NCI-H526 treated with DMSO at 0.1 percent for 48 hours (cell line): ENCODE measurements around the gene EID1.
A peak's percentile ranks its signal among the peaks of the same experiment; 100 is the strongest.
"Not testable (repeated sequence)": the region's sequence is repeated elsewhere in the genome, so short reads cannot be mapped to it uniquely, and the experiment has no call there.

Source experiments
- DNase-seq: peaks from one replicate; lab custom pipeline; 2025; lab: John Stamatoyannopoulos, UW

The EID1 gene

GRCh38 chr15:48869966-48870365 lies 8.0 kb upstream of the EID1 start:
- DNase-seq, result no peak

- DNase-seq, result no peak
Measured at GRCh38 chr15:48871542-48871941, 6.4 kb upstream of the EID1 start.

- no peak for DNase-seq
Measured at GRCh38 chr15:48872632-48873031, 5.3 kb upstream of the EID1 start.

DNA sequence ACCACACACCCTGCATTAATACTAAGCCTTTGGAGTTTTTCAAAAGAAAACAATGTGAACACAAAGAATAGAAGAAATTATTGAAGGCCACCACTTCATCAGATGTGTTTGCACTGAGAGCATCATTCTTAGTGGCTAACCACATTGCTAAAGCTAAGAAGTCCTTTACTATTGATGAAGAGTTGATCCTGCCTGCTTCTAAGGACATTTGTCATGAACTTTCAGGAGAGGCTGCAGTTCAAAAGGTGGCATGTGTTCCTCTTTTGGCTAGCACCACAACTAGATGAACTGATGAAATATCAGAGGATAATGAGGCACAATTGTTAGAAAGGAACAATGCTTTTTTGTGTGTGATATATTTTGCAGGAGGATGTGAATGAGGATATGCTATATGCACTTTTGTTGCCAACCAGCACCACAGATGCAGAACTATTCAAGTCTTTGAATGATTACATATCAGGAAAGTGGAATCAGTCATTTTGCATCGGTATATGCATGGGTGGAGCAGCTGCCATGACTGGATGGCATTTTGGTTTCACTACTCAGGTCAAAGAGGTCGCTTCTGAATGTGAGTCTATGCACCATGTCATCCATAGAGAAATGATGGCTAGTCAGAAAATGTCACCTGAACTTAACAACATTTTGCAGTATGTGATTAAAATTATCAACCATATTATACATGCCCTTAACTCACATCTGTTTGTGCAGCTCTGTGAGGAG lies 2.5 kb upstream of the EID1 start:
- no peak for DNase-seq

DNA sequence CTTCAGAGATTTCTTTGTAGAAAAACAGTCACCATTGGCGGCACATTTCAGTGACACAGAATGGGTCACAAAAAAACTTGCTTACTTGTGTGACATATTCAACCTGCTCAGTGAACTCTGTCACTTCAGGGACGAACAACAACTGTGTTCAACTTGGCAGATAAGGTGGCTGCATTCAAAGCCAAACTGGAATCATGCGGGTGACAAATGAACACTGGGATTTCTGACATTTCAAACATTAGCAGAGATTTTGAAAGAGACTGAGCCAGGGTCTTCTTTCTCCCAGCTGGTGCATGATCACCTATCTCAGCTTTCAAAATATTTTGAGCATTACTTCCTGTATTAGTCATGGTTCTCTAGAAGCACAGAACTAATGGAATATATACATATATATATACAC lies 1.9 kb upstream of the EID1 start:
- DNase-seq, result no peak

DNA sequence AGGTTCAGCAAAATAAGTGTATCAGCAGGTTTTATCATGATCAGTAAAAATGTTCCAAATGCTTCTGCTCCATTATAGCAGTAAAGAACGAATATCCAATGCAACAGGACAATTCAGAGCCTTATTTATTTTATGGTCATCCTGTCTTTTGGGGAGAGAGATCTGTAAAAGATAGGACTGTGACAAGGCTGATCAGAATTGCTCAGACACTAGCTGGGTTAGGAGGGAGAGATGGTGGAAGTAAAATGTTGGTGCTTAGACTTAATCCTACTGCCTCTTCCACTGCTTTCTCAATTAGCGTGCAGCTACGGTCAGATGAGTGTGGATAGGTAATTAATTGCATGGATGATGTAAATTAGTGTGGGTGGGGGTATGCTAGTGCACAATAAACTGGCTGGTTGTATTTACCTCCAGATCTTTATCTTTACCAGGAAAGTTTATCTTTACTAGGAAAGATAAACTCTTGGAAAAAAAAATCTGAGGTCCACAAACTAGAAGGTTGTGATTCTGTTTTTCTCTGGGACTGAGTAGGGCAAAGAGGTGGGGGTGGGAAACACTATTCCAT lies 2.2 kb downstream of the EID1 start:
- peak; percentile 26 for DNase-seq

GRCh38 chr15:48883699-48884098 lies 5.8 kb downstream of the EID1 start:
- DNase-seq, result no peak

- DNase-seq, result no peak
Measured at GRCh38 chr15:48887144-48887543, 9.2 kb downstream of the EID1 start.

GRCh38 chr15:48888191-48888590 lies 10.3 kb downstream of the EID1 start:
- DNase-seq, result no peak

GRCh38 chr15:48888836-48889235 lies 10.9 kb downstream of the EID1 start:
- no peak for DNase-seq

GRCh38 chr15:48889925-48890324 lies 12.0 kb downstream of the EID1 start:
- no peak for DNase-seq

DNA sequence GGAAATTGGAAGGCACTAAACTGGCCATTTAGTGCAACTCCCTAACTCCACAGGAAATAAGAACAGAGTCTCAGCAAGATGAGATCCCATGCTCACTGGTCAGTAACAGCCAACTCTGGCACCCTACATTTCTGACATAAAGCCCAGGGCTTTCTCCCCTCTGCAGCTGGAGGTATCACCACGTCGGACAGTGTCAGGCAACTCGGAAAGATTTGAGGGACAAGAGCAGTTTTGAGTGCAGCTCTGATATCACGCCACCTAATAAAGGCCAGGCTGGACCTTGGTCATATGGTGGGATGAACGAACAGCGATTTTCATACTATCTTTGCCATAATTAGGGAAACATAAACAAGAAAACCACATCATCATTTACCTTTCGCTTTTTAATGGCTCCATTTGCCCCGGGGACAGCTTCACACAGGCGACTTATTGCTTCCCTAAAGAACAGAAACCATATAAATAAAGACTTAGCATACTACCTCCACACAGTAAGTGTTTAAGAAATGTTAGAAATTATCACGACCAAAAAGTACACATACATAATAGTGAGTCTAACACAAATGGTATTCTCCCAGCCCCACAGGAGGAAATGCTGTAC lies 12.5 kb downstream of the EID1 start:
- no peak for DNase-seq

DNA sequence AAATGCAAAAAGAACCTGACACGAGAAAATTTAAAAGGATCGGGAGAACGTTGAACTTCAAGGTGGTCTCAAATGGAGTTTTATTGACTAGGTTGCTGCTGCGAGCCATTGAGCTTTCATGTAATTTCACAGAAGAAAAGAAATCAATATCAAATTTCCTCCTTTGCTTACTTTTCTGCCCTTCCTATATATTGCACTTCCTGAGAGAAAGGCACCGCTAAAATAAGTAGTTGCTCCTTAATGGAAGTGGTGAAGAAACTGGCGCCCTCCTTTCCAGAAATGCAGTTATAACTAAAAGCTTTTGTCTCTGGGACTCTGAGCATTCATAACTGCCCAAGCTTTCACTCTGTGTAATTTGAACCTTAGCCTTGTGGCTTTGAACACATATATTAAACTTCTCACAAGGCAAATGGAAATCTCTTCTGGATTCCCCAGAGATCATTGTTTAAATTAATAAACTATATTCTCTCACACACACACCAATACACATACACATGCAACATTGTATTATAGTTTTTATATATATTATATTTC lies 13.4 kb downstream of the EID1 start:
- DNase-seq, result no peak

- no peak for DNase-seq
Measured at GRCh38 chr15:48893311-48893710, 15.4 kb downstream of the EID1 start.

- DNase-seq, result no peak
Measured at GRCh38 chr15:48896869-48897814, 19.2 kb downstream of the EID1 start.

DNA sequence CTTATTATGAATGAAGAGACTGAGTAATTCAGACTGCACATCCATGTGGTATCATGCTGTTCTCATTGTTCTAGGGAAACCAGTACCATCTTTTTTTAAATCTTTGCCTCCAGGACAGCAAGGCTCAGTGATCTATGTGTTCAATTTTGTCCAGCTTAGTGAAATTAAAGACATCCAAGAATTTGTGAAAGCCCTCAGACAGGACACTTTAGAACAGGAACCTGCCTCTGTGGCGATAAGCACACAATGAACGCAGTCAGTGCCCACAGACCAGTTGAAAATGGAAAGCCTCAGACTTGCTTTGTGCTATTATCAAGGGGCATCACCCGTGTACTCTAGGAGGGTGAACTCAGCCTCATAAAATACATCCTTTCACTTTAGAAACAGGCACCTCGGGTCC lies 20.1 kb downstream of the EID1 start:
- DNase-seq, result no peak

DNA sequence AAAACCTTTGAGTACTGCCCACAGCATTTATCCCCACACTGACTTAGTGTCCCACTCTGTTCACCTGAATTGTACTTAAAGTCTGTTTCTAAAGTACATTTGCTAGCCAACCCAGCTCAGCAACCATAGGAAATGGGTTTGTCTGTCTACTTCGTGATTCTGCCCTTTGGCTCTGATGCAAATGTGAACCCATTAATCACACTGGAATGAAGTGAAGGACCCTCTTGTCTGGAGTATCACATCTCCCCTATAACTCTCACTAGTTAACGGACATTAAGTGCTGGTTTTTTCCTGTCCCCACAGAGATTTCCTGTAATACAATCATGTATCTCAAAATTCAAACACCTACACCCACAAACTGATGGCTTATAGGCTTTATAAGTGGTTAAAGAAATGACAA lies 20.5 kb downstream of the EID1 start:
- DNase-seq, result no peak

- DNase-seq, result no peak
Measured at GRCh38 chr15:48899793-48900192, 21.9 kb downstream of the EID1 start.

- no peak for DNase-seq
Measured at GRCh38 chr15:48904758-48905157, 26.8 kb downstream of the EID1 start.

DNA sequence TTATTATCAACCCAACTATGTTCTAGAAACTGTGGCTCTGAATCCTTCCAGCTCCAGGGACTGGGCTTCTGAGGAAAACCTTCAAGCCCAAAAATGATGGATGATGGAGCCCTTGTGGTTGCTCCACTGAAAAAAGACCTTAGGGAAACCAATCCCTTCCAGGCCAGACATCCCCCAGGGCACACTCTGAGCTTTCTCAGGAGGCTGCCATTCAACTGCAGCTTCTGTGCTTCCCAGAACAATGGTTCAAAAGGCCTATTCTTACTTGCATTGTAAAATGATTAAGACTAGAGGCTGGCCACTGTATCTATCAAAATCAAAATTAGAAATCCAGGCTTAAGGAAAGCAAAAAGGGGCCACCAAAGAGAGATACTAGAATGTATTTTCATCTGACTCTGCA lies 27.3 kb downstream of the EID1 start:
- DNase-seq, result no peak

DNA sequence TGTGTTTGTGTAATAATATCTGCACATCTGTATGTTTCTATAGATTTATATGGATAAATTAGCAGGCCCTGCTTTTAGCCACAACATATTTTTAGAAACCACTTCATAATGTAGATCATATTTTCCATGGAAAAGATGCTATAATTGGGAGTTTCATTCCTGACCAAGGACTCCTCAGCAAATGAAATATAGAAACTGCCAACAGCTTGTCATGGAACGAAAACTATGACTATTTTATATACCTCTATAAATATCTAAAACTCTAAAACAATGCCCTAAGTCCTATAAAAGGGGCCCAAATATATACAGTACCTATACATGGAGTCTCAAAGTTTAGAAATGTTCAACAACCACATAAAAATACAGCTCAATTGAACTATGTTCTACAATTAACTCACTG lies 27.9 kb downstream of the EID1 start:
- DNase-seq, result no peak

GRCh38 chr15:48909313-48909712 lies 31.4 kb downstream of the EID1 start:
- DNase-seq, result not testable (repeated sequence)
